Endothelial cell (in vitro differentiated cells): Measurements from ENCODE around the gene LIPM. TPM values are rescaled to one million over a fixed set of nuclear protein-coding genes. Genes with fewer than 3 reads are reported as not detected.

ENCODE experiments used
- DNase-seq: peaks from one replicate; pipeline ENCODE4 v3.0.0; 2021; ENCODE audit warnings: low spot score
- H3K27ac Mint-ChIP-seq: one replicate; pipeline ENCODE4 v1.8.0; 2021; ENCODE audit warnings: mixed read lengths, inconsistent platforms; ENCODE audit not compliant: unreplicated experiment
- H3K27me3 Mint-ChIP-seq: one replicate; pipeline ENCODE4 v1.8.0; 2021; ENCODE audit warnings: mild to moderate bottlenecking, moderate library complexity, mixed read lengths, inconsistent platforms; ENCODE audit not compliant: unreplicated experiment
- H3K36me3 Mint-ChIP-seq: one replicate; pipeline ENCODE4 v1.8.0; 2021; ENCODE audit warnings: mild to moderate bottlenecking, low read depth, mixed read lengths, inconsistent platforms; ENCODE audit not compliant: unreplicated experiment
- H3K4me1 Mint-ChIP-seq: one replicate; pipeline ENCODE4 v1.8.0; 2021; ENCODE audit warnings: mild to moderate bottlenecking, mixed read lengths, inconsistent platforms; ENCODE audit not compliant: unreplicated experiment
- H3K4me3 Mint-ChIP-seq: one replicate; pipeline ENCODE4 v1.8.0; 2021; ENCODE audit warnings: mild to moderate bottlenecking, mixed read lengths, inconsistent platforms; ENCODE audit not compliant: unreplicated experiment
- H3K9me3 Mint-ChIP-seq: one replicate; pipeline ENCODE4 v1.8.0; 2021; ENCODE audit warnings: mixed read lengths, inconsistent platforms; ENCODE audit not compliant: unreplicated experiment
- total RNA-seq: library from RNA; stranded (reverse); fragmentation: NEBNext Ultra II Directional; extraction: Animal tissue kit (Norgen Biotek cat#: 25700); gene quantifications from one replicate; pipeline ENCODE4 v1.2.1, GENCODE V29; 2021; ENCODE audit not compliant: unreplicated experiment
- TF ChIP-seq, protein P1 (sequence below): fragments of 200-600 bp; sonication (generic); IDR thresholded peaks from one replicate; pipeline ENCODE4 v1.5.0; 2021; ENCODE audit warnings: antibody characterized with exemption; ENCODE audit not compliant: unreplicated experiment

Gene LIPM
- total RNA-seq, 1 donor from 2014 or later, result 0.31 TPM

DNA sequence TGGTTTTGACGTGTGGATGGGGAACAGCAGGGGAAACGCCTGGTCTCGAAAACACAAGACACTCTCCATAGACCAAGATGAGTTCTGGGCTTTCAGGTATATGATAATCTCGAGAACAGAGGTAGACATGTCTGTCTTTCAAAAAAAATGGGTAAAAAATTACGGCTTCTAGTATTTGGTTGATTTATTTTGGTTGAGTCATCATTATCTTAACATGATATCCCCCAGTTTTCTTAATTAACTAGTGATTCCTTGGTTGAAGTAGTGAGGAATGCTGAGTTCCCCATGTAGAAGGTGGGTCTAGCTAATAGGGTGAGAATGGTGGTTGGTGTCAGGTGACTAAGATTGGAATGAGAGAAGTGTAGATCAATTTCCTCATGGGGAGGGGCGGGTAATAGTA lies 10.7 kb downstream of the LIPM start:
- Mint-ChIP-seq H3K27me3 (no peaks in the 10 kb centered on the region), H3K36me3 (no peaks in the 10 kb centered on the region), H3K4me1 (no peaks in the 10 kb centered on the region), H3K4me3 (no peak overlapping the region), H3K9me3 (no peaks in the 10 kb centered on the region), H3K27ac (no peak overlapping the region)
- DNase-seq, result no peak
- TF ChIP-seq, protein P1, sequence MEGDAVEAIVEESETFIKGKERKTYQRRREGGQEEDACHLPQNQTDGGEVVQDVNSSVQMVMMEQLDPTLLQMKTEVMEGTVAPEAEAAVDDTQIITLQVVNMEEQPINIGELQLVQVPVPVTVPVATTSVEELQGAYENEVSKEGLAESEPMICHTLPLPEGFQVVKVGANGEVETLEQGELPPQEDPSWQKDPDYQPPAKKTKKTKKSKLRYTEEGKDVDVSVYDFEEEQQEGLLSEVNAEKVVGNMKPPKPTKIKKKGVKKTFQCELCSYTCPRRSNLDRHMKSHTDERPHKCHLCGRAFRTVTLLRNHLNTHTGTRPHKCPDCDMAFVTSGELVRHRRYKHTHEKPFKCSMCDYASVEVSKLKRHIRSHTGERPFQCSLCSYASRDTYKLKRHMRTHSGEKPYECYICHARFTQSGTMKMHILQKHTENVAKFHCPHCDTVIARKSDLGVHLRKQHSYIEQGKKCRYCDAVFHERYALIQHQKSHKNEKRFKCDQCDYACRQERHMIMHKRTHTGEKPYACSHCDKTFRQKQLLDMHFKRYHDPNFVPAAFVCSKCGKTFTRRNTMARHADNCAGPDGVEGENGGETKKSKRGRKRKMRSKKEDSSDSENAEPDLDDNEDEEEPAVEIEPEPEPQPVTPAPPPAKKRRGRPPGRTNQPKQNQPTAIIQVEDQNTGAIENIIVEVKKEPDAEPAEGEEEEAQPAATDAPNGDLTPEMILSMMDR, result no peak

DNA sequence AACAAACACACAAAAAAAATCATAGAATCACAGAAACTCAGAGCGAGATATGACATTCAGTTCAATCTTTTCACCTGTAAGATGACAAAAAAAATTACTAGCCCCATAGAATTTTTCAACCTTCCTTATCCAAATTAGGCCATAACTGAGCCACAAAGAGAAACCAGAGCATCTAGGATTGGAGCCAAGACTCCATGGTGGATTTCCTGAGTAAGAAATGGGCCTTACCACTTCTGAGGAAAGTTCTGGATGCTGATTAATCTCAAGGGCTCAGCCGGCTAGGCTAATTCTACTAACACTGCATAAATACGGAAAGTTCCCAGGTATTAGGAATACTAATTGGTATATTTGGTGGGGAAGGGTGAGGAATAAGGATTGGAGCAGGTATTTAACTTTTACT lies 16.8 kb downstream of the LIPM start:
- Mint-ChIP-seq H3K36me3 (no peaks in the 10 kb centered on the region), H3K27me3 (no peaks in the 10 kb centered on the region), H3K9me3 (no peaks in the 10 kb centered on the region), H3K4me3 (no peak overlapping the region), H3K27ac (no peak overlapping the region), H3K4me1 (no peaks in the 10 kb centered on the region)
- DNase-seq, result no peak
- TF ChIP-seq, protein P1, result no peak

DNA sequence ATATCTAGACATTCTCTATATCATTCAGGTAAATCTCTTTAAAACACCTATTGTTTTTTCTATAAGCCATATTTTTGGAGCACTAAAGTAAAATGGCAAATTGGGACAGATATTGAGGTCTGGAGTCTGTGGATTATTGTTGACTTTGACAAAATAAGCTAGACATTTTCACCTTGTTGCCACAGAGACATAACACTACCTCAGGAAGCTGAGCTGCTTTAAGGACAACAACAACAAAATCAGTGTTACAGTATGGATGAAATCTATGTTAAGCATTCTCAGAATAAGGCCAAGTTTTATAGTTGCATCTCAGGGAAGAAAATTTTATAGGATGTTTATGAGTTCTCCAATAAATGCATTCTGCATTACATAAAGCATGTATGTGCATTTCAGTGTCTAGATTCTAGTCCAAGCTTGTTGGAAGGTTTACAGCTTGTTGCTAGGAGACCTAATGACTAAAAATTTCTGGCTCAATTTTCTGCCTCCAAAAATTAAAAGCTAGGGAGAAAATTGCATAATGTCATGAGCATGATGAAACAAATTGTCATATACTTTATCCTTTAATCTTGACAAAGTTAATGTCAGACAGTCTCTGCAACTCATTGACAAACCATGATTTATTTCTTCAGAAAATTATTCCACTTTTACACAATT lies 18.3 kb downstream of the LIPM start:
- H3K4me1 Mint-ChIP-seq, result no peaks in the 10 kb centered on the region
- H3K27ac Mint-ChIP-seq, result no peak overlapping the region
- no peaks in the 10 kb centered on the region for H3K27me3 Mint-ChIP-seq
- H3K36me3 Mint-ChIP-seq, result no peaks in the 10 kb centered on the region
- H3K9me3 Mint-ChIP-seq, result no peaks in the 10 kb centered on the region
- H3K4me3 Mint-ChIP-seq, result no peak overlapping the region
- no peak for DNase-seq
- TF ChIP-seq, protein P1, result no peak

DNA sequence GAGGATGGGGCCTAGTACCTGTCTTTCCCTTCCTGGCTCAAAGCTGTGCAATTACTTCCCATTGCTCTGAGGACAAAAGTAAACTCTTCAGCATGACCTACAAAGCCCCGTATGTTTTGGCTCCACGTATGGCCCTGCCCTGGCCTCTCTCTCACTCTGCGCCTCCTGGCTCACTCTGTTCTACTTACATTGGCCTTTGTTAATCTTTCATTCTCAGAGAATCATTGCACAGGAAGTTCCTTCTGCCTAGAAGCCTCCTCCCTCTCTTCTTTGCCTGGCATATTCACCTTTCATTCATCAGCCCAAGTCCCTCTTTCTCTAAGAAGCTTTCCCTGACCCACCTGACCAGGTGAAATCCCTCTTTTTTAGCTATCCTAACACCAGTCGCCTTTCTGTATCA lies 23.9 kb downstream of the LIPM start:
- no peak overlapping the region for H3K4me3 Mint-ChIP-seq
- no peak overlapping the region for H3K27ac Mint-ChIP-seq
- TF ChIP-seq, protein P1, result no peak
- no peaks in the 10 kb centered on the region for H3K9me3 Mint-ChIP-seq
- H3K36me3 Mint-ChIP-seq, result no peaks in the 10 kb centered on the region
- DNase-seq, result no peak
- H3K4me1 Mint-ChIP-seq, result no peaks in the 10 kb centered on the region
- H3K27me3 Mint-ChIP-seq, result no peaks in the 10 kb centered on the region

DNA sequence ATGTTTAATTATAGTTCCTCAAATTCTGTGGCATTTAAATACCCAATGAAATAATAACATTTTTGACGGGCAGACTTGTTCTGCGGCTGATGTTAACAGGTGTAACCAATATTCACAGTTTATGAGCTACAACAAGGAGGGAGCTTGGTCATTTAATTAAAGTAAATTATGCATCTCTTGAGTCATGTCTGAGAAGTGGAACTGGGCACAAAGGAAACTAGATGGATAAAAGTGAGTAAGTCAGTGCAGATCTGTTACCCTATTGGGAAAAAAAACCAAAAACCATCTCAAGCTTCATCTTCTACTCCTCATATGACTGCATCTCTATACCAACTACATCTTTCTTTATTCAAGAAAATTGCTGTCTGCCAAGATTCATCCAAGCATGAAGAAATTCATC lies 25.1 kb downstream of the LIPM start:
- TF ChIP-seq, protein P1, result no peak
- Mint-ChIP-seq H3K4me1 (no peaks in the 10 kb centered on the region), H3K27ac (no peak overlapping the region), H3K27me3 (no peaks in the 10 kb centered on the region), H3K36me3 (no peaks in the 10 kb centered on the region), H3K9me3 (no peaks in the 10 kb centered on the region), H3K4me3 (no peak overlapping the region)
- DNase-seq, result no peak
